Fibroblast of lung (primary cell): ENCODE results near the gene KLK4. TPM values are rescaled to one million over a fixed set of nuclear protein-coding genes. Genes with fewer than 3 reads are reported as not detected.

Experiments used
- DNase-seq, 2 donors: peaks; one replicate each; pipeline versions ENCODE4 v3.0.0 to v3.0.0-alpha.2; 2010; ENCODE audit warnings: low read depth in 2 of 2
- H2AFZ ChIP-seq: 2 replicates; pipeline ENCODE4 v1.5.1; 2012; ENCODE audit warnings: low read length, control low read depth, inconsistent platforms
- H3K27ac ChIP-seq: 2 replicates; pipeline ENCODE4 v1.5.1; 2011; ENCODE audit warnings: low read length, control low read depth; ENCODE audit not compliant: insufficient read depth
- H3K27me3 ChIP-seq: 2 replicates; pipeline ENCODE4 v1.5.1; 2011; ENCODE audit warnings: mild to moderate bottlenecking, low read length; ENCODE audit not compliant: control insufficient read depth, insufficient read depth
- H3K36me3 ChIP-seq: 2 replicates; pipeline ENCODE4 v1.5.1; 2011; ENCODE audit warnings: low read length; ENCODE audit not compliant: control insufficient read depth, insufficient read depth
- H3K4me1 ChIP-seq: 2 replicates; pipeline ENCODE4 v1.5.1; 2011; ENCODE audit warnings: low read length; ENCODE audit not compliant: control insufficient read depth, insufficient read depth; ENCODE audit errors: extremely low read depth
- H3K4me2 ChIP-seq: 2 replicates; pipeline ENCODE4 v1.5.1; 2011; ENCODE audit warnings: low read length, control low read depth; ENCODE audit not compliant: insufficient read depth; ENCODE audit errors: extremely low read depth
- H3K4me3 ChIP-seq, 4 experiments: fragments of 200-600 bp in 1 of 4; sonication (generic) in 1 of 4; replicated peaks in 1 of 4; 2 replicates each; pipeline ENCODE4 v1.5.1; 2011 to 2016; ENCODE audit warnings: low read length in 4 of 4, low read depth in 3 of 4, mild to moderate bottlenecking in 3 of 4, control low read depth in 2 of 4, inconsistent platforms in 1 of 4, mixed read lengths in 1 of 4; ENCODE audit not compliant: insufficient read depth in 1 of 4; ENCODE audit errors: control extremely low read depth in 1 of 4
- H3K79me2 ChIP-seq: 2 replicates; pipeline ENCODE4 v1.5.1; 2012; ENCODE audit warnings: mild to moderate bottlenecking, low read length, inconsistent platforms; ENCODE audit not compliant: control insufficient read depth, insufficient read depth
- H3K9ac ChIP-seq: 2 replicates; pipeline ENCODE4 v1.5.1; 2011; ENCODE audit warnings: mild to moderate bottlenecking, low read length, control low read depth; ENCODE audit not compliant: insufficient read depth
- H3K9me3 ChIP-seq: 2 replicates; pipeline ENCODE4 v1.5.1; 2012; ENCODE audit warnings: low read depth, low read length; ENCODE audit not compliant: control insufficient read depth, insufficient read depth
- H4K20me1 ChIP-seq: 2 replicates; pipeline ENCODE4 v1.5.1; 2011; ENCODE audit warnings: low read length; ENCODE audit not compliant: control insufficient read depth, insufficient read depth; ENCODE audit errors: extremely low read depth
- EZH2 ChIP-seq: IDR thresholded peaks from 2 replicates; pipeline ENCODE4 v1.5.1; 2012; ENCODE audit warnings: low read length, control low read depth, mild to moderate bottlenecking; ENCODE audit errors: missing control alignments
- polyA plus RNA-seq, 2 donors: library from polyadenylated mRNA; depleted of rRNA in 1 of 2; stranded (reverse) in 1 of 2; unstranded in 1 of 2; fragments of >200 nt; gene quantifications; 2 replicates each; pipeline ENCODE4 v1.2.1, GENCODE V29; 2011 to 2012; ENCODE audit warnings: missing spikeins in 1 of 2
- total RNA-seq: library from RNA; depleted of rRNA; stranded (reverse); fragments of >200 nt; gene quantifications from 2 replicates; pipeline ENCODE4 v1.2.1, GENCODE V29; 2014
- TF ChIP-seq, protein P1 (sequence below), 2 donors: IDR thresholded peaks in 1 of 2; conservative IDR thresholded peaks in 1 of 2; 1 replicate in 1 of 2; 2 replicates in 1 of 2; pipeline ENCODE4 v1.5.1; 2011 to 2012; ENCODE audit warnings: low read length in 2 of 2, control low read depth in 1 of 2, inconsistent platforms in 1 of 2, low read depth in 1 of 2, mild to moderate bottlenecking in 1 of 2

KLK4 gene
- total and polyA plus RNA-seq, 2 donors (not counting 1 experiment from before 2014, with no cell fraction given), result not detected

DNA sequence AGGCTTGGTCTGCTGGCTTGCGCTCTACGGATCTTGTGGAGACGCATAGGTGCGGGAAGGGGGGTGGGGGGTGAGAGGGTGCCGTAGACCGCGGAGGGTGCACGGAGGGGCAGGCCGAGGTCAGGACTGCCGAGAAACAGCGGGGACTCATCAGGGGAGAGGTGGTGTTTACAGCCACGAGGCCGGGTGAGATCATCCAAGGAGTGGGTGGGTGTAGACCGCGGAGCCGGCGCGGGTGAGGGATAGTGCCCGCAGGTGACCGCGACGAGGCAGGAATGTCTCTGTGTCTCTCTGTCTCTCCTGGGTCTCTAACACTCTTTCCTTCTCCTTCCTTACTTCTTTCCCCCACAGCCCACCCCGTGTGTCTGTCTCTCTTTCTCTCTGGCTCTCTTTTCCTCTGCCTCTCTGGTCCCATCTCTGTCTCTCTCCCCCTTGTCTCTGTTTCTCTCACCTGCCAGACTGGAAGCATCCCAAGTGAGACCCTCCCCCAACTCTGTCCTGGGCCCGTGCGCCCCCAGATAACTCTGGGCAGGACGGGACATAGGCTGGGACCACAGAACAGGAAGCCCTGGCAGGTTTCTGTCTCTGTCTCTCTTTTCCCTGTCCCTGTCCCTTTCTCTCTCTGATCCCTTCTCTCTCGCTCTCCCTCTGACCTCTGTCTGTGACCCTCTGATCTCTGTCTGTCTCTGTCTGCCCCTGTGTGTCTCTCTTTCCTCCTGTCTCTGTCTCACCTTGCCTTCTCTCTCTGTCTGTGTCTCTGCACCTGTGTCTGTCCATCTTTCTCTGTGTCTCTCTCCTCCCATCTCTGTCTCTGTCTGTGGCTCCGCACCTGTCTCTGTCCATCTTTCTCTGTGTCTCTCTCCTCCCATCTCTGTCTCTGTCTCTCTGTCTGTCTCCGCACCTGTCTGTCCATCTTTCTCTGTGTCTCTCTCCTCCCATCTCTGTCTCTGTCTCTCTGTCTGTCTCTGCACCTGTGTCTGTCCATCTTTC lies 1.8 kb upstream of the KLK4 start:
- no peak for DNase-seq
- TF ChIP-seq EZH2, result no peak
- TF ChIP-seq, protein P1, sequence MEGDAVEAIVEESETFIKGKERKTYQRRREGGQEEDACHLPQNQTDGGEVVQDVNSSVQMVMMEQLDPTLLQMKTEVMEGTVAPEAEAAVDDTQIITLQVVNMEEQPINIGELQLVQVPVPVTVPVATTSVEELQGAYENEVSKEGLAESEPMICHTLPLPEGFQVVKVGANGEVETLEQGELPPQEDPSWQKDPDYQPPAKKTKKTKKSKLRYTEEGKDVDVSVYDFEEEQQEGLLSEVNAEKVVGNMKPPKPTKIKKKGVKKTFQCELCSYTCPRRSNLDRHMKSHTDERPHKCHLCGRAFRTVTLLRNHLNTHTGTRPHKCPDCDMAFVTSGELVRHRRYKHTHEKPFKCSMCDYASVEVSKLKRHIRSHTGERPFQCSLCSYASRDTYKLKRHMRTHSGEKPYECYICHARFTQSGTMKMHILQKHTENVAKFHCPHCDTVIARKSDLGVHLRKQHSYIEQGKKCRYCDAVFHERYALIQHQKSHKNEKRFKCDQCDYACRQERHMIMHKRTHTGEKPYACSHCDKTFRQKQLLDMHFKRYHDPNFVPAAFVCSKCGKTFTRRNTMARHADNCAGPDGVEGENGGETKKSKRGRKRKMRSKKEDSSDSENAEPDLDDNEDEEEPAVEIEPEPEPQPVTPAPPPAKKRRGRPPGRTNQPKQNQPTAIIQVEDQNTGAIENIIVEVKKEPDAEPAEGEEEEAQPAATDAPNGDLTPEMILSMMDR (conservative IDR thresholded peaks at IDR 0.05 in 1 of 2, IDR thresholded peaks at IDR 0.05 in 1 of 2; ENCODE audit: low read depth in 1 of 2, low read length in 2 of 2), result no peak
- Histone ChIP-seq H3K4me1 (no peaks in the 10 kb centered on the region), H3K4me3 (no peak overlapping the region), H3K9ac (no peak overlapping the region), H3K36me3 (no peaks in the 10 kb centered on the region), H3K27ac (no peak overlapping the region), H3K4me2 (no peak overlapping the region), H4K20me1 (no peaks in the 10 kb centered on the region), H2AFZ (no peak overlapping the region), H3K27me3 (peaks cover 9% of the 10 kb centered on the region), H3K9me3 (no peaks in the 10 kb centered on the region), H3K79me2 (no peaks in the 10 kb centered on the region)

DNA sequence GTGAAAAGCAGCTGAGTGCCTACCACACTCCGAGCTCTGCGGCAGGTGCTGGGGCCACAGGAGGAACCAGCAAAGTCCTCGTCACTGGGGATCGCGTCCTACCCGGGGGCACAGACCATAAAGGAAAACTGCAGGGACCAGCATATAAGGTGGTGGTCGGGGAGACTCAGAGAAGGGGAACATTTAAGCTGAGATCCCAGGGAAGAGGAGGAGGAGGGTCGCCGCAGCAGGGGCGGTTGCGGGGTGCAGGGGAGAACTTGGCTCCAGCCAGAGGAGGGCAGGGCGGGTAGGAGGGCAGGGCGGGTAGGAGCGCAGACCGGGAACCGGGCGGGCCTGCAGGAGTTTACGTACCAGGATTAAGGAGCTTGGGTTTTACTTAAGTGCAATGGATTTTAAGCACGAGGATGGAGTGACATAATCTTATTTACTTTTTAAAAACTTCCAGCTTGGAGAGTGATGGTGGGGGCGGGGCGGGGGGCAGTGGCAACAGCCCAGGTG lies 956 bp upstream of the KLK4 start:
- TF ChIP-seq EZH2, result no peak
- TF ChIP-seq, protein P1 (conservative IDR thresholded peaks at IDR 0.05 in 1 of 2, IDR thresholded peaks at IDR 0.05 in 1 of 2; ENCODE audit: low read depth in 1 of 2, low read length in 2 of 2), result no peak
- Histone ChIP-seq H2AFZ (no peak overlapping the region), H4K20me1 (no peaks in the 10 kb centered on the region), H3K36me3 (no peaks in the 10 kb centered on the region), H3K9ac (no peak overlapping the region), H3K4me1 (no peaks in the 10 kb centered on the region), H3K4me2 (no peak overlapping the region), H3K79me2 (no peaks in the 10 kb centered on the region), H3K27me3 (peaks cover 9% of the 10 kb centered on the region), H3K9me3 (no peaks in the 10 kb centered on the region), H3K27ac (no peak overlapping the region), H3K4me3 (no peak overlapping the region)
- DNase-seq, result no peak

DNA sequence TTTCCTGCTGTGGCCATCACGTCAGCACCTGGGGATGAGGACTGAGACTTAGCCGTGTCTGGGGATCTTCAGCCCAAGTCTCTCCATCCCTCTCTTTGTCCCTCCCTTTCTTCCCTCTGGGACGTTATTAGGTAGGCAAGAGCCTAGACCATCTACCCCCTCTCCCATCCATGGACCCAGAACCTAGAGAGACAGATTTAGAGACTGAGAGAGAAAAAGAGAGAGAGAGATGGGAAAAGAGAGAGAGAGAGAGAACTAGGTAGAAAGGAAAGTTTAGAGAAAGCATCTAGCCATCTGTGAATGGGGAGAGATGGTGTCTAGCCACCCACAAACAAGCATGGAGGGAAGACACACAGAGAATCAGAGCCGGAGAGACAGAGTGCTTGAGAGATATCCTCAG lies 473 bp downstream of the KLK4 start:
- Histone ChIP-seq H3K27me3 (peaks cover 9% of the 10 kb centered on the region), H3K4me3 (no peak overlapping the region), H3K9me3 (no peaks in the 10 kb centered on the region), H3K4me2 (no peak overlapping the region), H2AFZ (no peak overlapping the region), H3K4me1 (no peaks in the 10 kb centered on the region), H3K9ac (no peak overlapping the region), H3K36me3 (no peaks in the 10 kb centered on the region), H3K79me2 (no peaks in the 10 kb centered on the region), H3K27ac (no peak overlapping the region), H4K20me1 (no peaks in the 10 kb centered on the region)
- no peak for DNase-seq
- no peak for TF ChIP-seq EZH2
- TF ChIP-seq, protein P1 (conservative IDR thresholded peaks at IDR 0.05 in 1 of 2, IDR thresholded peaks at IDR 0.05 in 1 of 2; ENCODE audit: low read depth in 1 of 2, low read length in 2 of 2), result no peak
